Activated T-cell treated with anti-CD3 and anti-CD28 coated beads, Interleukin-2, amount 50 U/mL, for 24 hours (primary cell): ENCODE data around the gene PAN3.
"Not testable (repeated sequence)": the region's sequence is repeated elsewhere in the genome, so short reads cannot be mapped to it uniquely, and the experiment has no call there.

Experiments used
- DNase-seq: peaks from one replicate; pipeline ENCODE4 v3.0.0-alpha.2; 2020
- H3K27ac Mint-ChIP-seq: 2 replicates; pipeline ENCODE4 v1.8.0; 2020; ENCODE audit warnings: mild to moderate bottlenecking, mixed read lengths
- H3K27me3 Mint-ChIP-seq: 2 replicates; pipeline ENCODE4 v1.8.0; 2020; ENCODE audit warnings: mixed read lengths
- H3K36me3 Mint-ChIP-seq: 2 replicates; pipeline ENCODE4 v1.8.0; 2020; ENCODE audit warnings: low read depth, mixed read lengths
- H3K4me1 Mint-ChIP-seq: 2 replicates; pipeline ENCODE4 v1.8.0; 2020; ENCODE audit warnings: low read depth, mixed read lengths
- H3K4me3 Mint-ChIP-seq: 2 replicates; pipeline ENCODE4 v1.8.0; 2020; ENCODE audit warnings: mild to moderate bottlenecking, moderate library complexity, mixed read lengths
- H3K9me3 Mint-ChIP-seq: 2 replicates; pipeline ENCODE4 v1.8.0; 2020; ENCODE audit warnings: mixed read lengths

PAN3 gene

DNA sequence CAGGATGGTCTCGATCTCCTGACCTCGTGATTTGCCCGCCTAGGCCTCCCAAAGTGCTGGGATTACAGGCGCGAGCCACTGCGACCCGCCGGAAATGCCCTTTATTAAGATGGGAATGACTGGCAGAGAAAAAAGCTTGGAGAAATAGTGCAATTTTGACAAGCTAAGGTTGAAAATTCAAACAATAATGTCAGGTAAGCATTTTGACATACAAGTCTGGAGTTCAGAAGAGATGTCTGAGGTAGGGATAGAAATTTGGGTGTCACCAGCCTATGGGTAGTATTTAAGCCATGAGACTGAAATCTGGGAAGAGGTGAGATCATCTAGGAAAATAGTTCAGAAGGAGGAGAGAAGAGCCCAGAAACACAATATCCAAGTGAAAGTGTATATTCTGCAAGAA is 17.1 kb upstream of the PAN3 start:
- no peaks in the 10 kb centered on the region for H3K36me3 Mint-ChIP-seq
- no peaks in the 10 kb centered on the region for H3K9me3 Mint-ChIP-seq
- H3K27me3 Mint-ChIP-seq, result peaks cover under 1% of the 10 kb centered on the region
- no peak for DNase-seq
- no peak overlapping the region for H3K27ac Mint-ChIP-seq
- H3K4me1 Mint-ChIP-seq, result peaks cover 6% of the 10 kb centered on the region
- no peak overlapping the region for H3K4me3 Mint-ChIP-seq

GRCh38 chr13:28128030-28128429 is 10.3 kb upstream of the PAN3 start:
- H3K4me1 Mint-ChIP-seq, result no peaks in the 10 kb centered on the region
- no peaks in the 10 kb centered on the region for H3K9me3 Mint-ChIP-seq
- H3K27me3 Mint-ChIP-seq, result no peaks in the 10 kb centered on the region
- no peak overlapping the region for H3K27ac Mint-ChIP-seq
- no peak overlapping the region for H3K4me3 Mint-ChIP-seq
- H3K36me3 Mint-ChIP-seq, result no peaks in the 10 kb centered on the region
- DNase-seq, result no peak

DNA sequence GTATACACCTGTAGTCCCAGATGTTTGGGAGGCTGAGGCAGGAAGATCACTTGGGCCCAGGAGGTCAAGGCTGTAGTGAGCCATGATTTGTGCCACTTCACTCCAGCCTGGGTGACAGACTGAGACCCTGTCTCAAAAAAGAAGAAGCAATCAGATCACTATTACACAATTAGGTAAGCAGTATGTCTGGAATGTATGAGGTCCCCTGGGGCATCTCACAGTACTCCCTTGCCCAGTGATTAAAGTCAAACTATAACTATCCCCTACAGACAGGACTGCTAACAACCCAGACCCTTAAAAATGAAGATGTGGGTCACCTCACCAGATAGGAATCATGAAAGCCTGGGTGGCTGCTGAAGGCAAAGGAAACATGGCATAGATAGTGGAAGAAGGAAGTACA is 9.4 kb upstream of the PAN3 start:
- H3K27me3 Mint-ChIP-seq, result no peaks in the 10 kb centered on the region
- H3K4me3 Mint-ChIP-seq, result no peak overlapping the region
- H3K36me3 Mint-ChIP-seq, result no peaks in the 10 kb centered on the region
- no peaks in the 10 kb centered on the region for H3K9me3 Mint-ChIP-seq
- no peak overlapping the region for H3K27ac Mint-ChIP-seq
- no peak for DNase-seq
- no peaks in the 10 kb centered on the region for H3K4me1 Mint-ChIP-seq

- Mint-ChIP-seq H3K9me3 (no peaks in the 10 kb centered on the region), H3K27ac (no peak overlapping the region), H3K27me3 (no peaks in the 10 kb centered on the region), H3K4me1 (no peaks in the 10 kb centered on the region), H3K4me3 (no peak overlapping the region), H3K36me3 (no peaks in the 10 kb centered on the region)
- DNase-seq, result no peak
Observed at GRCh38 chr13:28129911-28130693, 8.2 kb upstream of the PAN3 start.

- H3K27ac Mint-ChIP-seq, result no peak overlapping the region
Observed at GRCh38 chr13:28131646-28132045, 6.7 kb upstream of the PAN3 start.

DNA sequence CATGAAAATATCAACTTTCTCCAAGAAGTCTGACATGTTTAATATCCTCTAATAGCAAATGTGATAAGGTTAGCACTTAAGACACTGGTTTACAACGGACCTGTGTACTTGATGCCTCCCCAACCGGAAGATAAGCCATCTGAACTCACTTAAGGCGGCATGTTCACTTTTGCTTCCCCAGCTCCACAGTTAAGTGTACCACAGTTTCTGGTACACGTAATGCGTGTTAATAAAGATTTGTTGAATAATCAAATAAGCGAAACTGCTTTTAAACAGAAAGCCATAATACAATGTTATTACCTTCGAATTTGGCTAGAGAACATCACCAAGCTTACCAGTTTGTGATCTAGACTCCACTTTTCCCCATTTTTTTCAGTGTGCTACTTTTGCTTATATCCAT is 1.4 kb upstream of the PAN3 start:
- no peaks in the 10 kb centered on the region for H3K9me3 Mint-ChIP-seq
- H3K36me3 Mint-ChIP-seq, result peaks cover 18% of the 10 kb centered on the region
- peak overlapping the region; percentile 98 for H3K27ac Mint-ChIP-seq
- no peaks in the 10 kb centered on the region for H3K27me3 Mint-ChIP-seq
- DNase-seq, result no peak
- H3K4me3 Mint-ChIP-seq, result peak overlapping the region; percentile 94
- peaks cover 31% of the 10 kb centered on the region for H3K4me1 Mint-ChIP-seq

More at GRCh38 chr13:28131646-28132045, 6.7 kb upstream of the PAN3 start:
- H3K4me1 Mint-ChIP-seq, result peaks cover 6% of the 10 kb centered on the region
- no peaks in the 10 kb centered on the region for H3K9me3 Mint-ChIP-seq
- H3K27me3 Mint-ChIP-seq, result no peaks in the 10 kb centered on the region
- no peak overlapping the region for H3K4me3 Mint-ChIP-seq
- DNase-seq, result no peak
- no peaks in the 10 kb centered on the region for H3K36me3 Mint-ChIP-seq

GRCh38 chr13:28137596-28137995 is 749 bp upstream of the PAN3 start:
- Mint-ChIP-seq H3K4me1 (peaks cover 38% of the 10 kb centered on the region), H3K4me3 (peak overlapping the region; percentile 94), H3K27ac (peak overlapping the region; percentile 98), H3K9me3 (no peaks in the 10 kb centered on the region), H3K36me3 (peaks cover 18% of the 10 kb centered on the region), H3K27me3 (no peaks in the 10 kb centered on the region)
- no peak for DNase-seq

- Mint-ChIP-seq H3K36me3 (peaks cover 20% of the 10 kb centered on the region), H3K4me1 (peaks cover 49% of the 10 kb centered on the region), H3K4me3 (peak overlapping the region; percentile 94), H3K27me3 (no peaks in the 10 kb centered on the region), H3K27ac (peak overlapping the region; percentile 98), H3K9me3 (no peaks in the 10 kb centered on the region)
- peak; percentile 90 for DNase-seq
Observed at GRCh38 chr13:28138756-28139470, 568 bp downstream of the PAN3 start.

- no peak for DNase-seq
- Mint-ChIP-seq H3K9me3 (no peaks in the 10 kb centered on the region), H3K27me3 (no peaks in the 10 kb centered on the region), H3K4me3 (peak overlapping the region; percentile 94), H3K27ac (peak overlapping the region; percentile 95), H3K36me3 (peaks cover 29% of the 10 kb centered on the region), H3K4me1 (peaks cover 56% of the 10 kb centered on the region)
Observed at GRCh38 chr13:28140433-28141125, 2.2 kb downstream of the PAN3 start.

DNA sequence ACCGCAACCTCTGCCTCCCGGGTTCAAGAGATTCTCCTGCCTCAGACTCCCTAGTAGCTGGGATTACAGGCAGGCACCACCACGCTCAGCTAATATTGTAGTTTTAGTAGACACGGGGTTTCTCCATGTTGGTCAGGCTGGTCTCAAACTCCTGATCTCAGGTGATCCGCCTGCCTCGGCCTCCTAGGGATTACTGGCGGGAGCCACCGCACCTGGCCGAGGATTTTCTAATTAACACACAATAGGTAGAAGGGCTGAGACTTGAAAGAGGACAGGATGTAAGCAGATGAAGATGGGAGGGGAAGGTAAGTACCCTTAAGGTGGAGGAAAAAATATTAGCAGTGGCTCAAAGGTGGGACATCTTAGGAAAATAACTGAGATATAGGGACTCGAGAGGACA is 3.2 kb downstream of the PAN3 start:
- Mint-ChIP-seq H3K4me1 (peaks cover 56% of the 10 kb centered on the region), H3K27ac (peak overlapping the region; percentile 71), H3K4me3 (peak overlapping the region; percentile 60), H3K36me3 (peaks cover 31% of the 10 kb centered on the region)
- not testable (repeated sequence) for H3K9me3 Mint-ChIP-seq, H3K27me3 Mint-ChIP-seq, DNase-seq

DNA sequence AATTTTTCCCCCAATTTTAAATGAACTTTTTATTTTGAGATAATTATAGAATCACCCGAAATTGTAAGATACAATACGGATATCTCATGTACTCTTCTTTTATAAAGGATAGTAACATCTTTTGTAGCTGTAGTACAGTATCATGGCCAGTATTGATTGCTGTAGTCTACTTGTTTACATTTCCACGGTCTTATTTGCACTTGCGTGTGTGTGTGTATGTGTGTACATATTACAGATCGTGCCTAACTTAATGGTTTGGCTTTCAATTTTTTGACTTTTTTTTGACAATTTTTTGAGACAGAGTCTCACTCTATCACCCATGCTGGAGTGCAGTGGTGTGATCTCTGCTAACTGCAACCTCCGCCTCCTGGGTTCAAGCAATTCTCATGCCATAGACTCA is 6.7 kb downstream of the PAN3 start:
- no peaks in the 10 kb centered on the region for H3K27me3 Mint-ChIP-seq
- no peak for DNase-seq
- H3K36me3 Mint-ChIP-seq, result peaks cover 31% of the 10 kb centered on the region
- H3K4me3 Mint-ChIP-seq, result no peak overlapping the region
- H3K27ac Mint-ChIP-seq, result no peak overlapping the region
- no peaks in the 10 kb centered on the region for H3K9me3 Mint-ChIP-seq
- peaks cover 69% of the 10 kb centered on the region for H3K4me1 Mint-ChIP-seq

DNA sequence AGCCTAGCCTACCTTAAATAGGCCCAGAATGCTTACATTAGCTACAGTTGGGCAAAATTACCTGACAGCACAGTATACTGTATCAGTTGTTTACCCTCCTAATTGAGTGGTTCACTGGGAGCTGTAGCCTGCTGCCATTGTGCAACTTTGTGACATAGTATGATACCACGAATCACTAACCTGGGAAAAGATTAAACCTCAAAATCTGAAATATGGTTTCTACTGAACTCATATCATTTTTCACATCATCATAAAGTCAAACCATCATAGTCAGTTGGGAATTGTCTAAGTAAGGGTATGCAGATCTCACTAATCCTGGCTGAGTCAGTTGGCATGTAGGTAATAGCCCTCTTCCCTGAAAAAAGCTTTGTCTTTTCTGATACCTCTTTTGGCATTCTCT is 9.2 kb downstream of the PAN3 start:
- no peak overlapping the region for H3K4me3 Mint-ChIP-seq
- peaks cover 59% of the 10 kb centered on the region for H3K4me1 Mint-ChIP-seq

DNA sequence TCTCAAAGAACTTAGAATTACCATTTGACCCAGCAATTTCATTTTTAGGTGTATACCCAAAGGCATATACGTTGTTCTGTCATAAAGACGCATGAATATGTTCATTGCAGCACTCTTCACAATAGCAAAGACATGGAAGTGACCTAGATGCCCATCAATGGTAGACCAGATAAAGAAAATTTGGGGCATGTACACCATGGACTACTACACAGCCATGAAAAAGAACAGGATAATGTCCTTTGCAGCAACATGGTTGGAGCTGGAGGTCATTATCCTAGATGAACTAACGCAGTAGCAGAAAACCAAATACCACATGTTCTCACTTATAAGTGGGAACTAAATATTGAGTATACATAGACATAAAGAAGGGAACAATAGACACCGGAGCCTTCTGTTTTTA is 20.7 kb downstream of the PAN3 start:
- H3K36me3 Mint-ChIP-seq, result peaks cover 40% of the 10 kb centered on the region
- no peak for DNase-seq
- peaks cover 15% of the 10 kb centered on the region for H3K9me3 Mint-ChIP-seq
- H3K27me3 Mint-ChIP-seq, result no peaks in the 10 kb centered on the region
- H3K4me1 Mint-ChIP-seq, result peaks cover 53% of the 10 kb centered on the region
- no peak overlapping the region for H3K4me3 Mint-ChIP-seq
- H3K27ac Mint-ChIP-seq, result no peak overlapping the region

More for the DNA sequence above, 9.2 kb downstream of the PAN3 start:
- Mint-ChIP-seq H3K9me3 (no peaks in the 10 kb centered on the region), H3K27me3 (no peaks in the 10 kb centered on the region), H3K36me3 (peaks cover 31% of the 10 kb centered on the region), H3K27ac (peak overlapping the region; percentile 63)
- DNase-seq, result no peak

DNA sequence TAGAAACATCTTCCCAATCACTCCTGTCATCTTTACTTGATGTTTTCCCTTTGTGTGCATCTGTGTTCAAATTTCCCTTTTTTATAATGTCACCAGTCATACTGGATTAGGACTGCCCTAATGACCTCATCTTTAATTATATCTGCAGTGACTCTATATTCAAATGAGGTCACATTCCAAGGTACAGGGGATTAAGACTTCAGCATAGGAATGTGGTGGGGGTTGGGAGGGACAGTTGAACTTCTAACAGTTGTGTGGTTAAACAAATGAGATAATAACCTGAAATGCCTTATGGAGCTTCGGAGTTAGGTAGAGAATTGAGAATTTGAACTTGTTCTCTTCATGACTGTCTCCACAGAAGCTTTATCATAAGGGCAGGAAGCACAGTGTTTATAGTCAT is 23.0 kb downstream of the PAN3 start:
- H3K4me3 Mint-ChIP-seq, result no peak overlapping the region
- DNase-seq, result no peak
- H3K27ac Mint-ChIP-seq, result no peak overlapping the region
- H3K4me1 Mint-ChIP-seq, result peaks cover 62% of the 10 kb centered on the region
- H3K27me3 Mint-ChIP-seq, result no peaks in the 10 kb centered on the region
- H3K9me3 Mint-ChIP-seq, result peaks cover 17% of the 10 kb centered on the region
- H3K36me3 Mint-ChIP-seq, result peaks cover 39% of the 10 kb centered on the region

- no peak overlapping the region for H3K27ac Mint-ChIP-seq
- no peaks in the 10 kb centered on the region for H3K27me3 Mint-ChIP-seq
- H3K4me3 Mint-ChIP-seq, result no peak overlapping the region
- peaks cover 7% of the 10 kb centered on the region for H3K9me3 Mint-ChIP-seq
- no peak for DNase-seq
- peaks cover 19% of the 10 kb centered on the region for H3K36me3 Mint-ChIP-seq
- peaks cover 63% of the 10 kb centered on the region for H3K4me1 Mint-ChIP-seq
Observed at GRCh38 chr13:28163587-28163986, 25.2 kb downstream of the PAN3 start.
